Liver (tissue), 9 donors: Measurements from ENCODE around the gene TOX2. TPM values are rescaled to one million over a fixed set of nuclear protein-coding genes. Genes with fewer than 3 reads are reported as not detected.

ENCODE experiments used
- DNase-seq: peaks from one replicate; pipeline ENCODE4 v3.0.0-alpha.2; 2017; ENCODE audit warnings: low spot score
- H3K27ac ChIP-seq, 2 donors: one replicate each; pipeline ENCODE4 v1.7.0; 2013; ENCODE audit warnings: inconsistent platforms in 2 of 2, low read length in 2 of 2, control low read depth in 1 of 2, low read depth in 1 of 2, mild to moderate bottlenecking in 1 of 2
- H3K27me3 ChIP-seq, 4 donors: one replicate each; pipeline versions ENCODE4 v1.6.1 to v1.7.0; 2013; ENCODE audit warnings: low read length in 3 of 4, inconsistent platforms in 1 of 4, mild to moderate bottlenecking in 1 of 4, moderate library complexity in 1 of 4; ENCODE audit not compliant: control insufficient read depth in 4 of 4, insufficient read depth in 4 of 4
- H3K36me3 ChIP-seq, 4 donors: one replicate each; pipeline versions ENCODE4 v1.6.1 to v1.7.0; 2013; ENCODE audit warnings: low read length in 3 of 4, mild to moderate bottlenecking in 3 of 4, low read depth in 1 of 4, moderate library complexity in 1 of 4; ENCODE audit not compliant: control insufficient read depth in 4 of 4, insufficient read depth in 3 of 4
- H3K4me1 ChIP-seq, 4 donors: one replicate each; pipeline versions ENCODE4 v1.6.1 to v1.7.0; 2013; ENCODE audit warnings: low read length in 3 of 4, mild to moderate bottlenecking in 3 of 4, moderate library complexity in 1 of 4; ENCODE audit not compliant: control insufficient read depth in 4 of 4, insufficient read depth in 4 of 4
- H3K4me3 ChIP-seq, 3 donors: one replicate each; pipeline versions ENCODE4 v1.6.1 to v1.7.0; 2013; ENCODE audit warnings: low read length in 3 of 3, control low read depth in 1 of 3, low read depth in 1 of 3, mild to moderate bottlenecking in 1 of 3
- H3K9ac ChIP-seq, 2 donors: one replicate each; pipeline ENCODE4 v1.7.0; 2013; ENCODE audit warnings: low read length in 2 of 2, mild to moderate bottlenecking in 2 of 2, moderate library complexity in 2 of 2, control low read depth in 1 of 2, low read depth in 1 of 2
- H3K9me3 ChIP-seq, 4 donors: one replicate each; pipeline versions ENCODE4 v1.6.1 to v1.7.0; 2013; ENCODE audit warnings: low read length in 3 of 4; ENCODE audit not compliant: control insufficient read depth in 4 of 4
- ATF3 ChIP-seq: IDR thresholded peaks from 2 replicates; pipeline ENCODE4 v1.6.1; 2016; ENCODE audit warnings: antibody characterized with exemption
- EGR1 ChIP-seq, 2 donors: IDR thresholded peaks; 2 replicates each; pipeline ENCODE4 v1.6.1; 2016 to 2018; ENCODE audit warnings: antibody characterized with exemption in 2 of 2, low read depth in 2 of 2
- FOXA1 ChIP-seq: IDR thresholded peaks from 2 replicates; pipeline ENCODE4 v1.6.1; 2016; ENCODE audit warnings: antibody characterized with exemption
- FOXA2 ChIP-seq: IDR thresholded peaks from 2 replicates; pipeline ENCODE4 v1.6.1; 2016; ENCODE audit warnings: antibody characterized with exemption
- GABPA ChIP-seq, 2 donors: IDR thresholded peaks in 1 of 2; conservative IDR thresholded peaks in 1 of 2; 2 replicates each; pipeline ENCODE4 v1.6.1; 2016; ENCODE audit warnings: antibody characterized with exemption in 2 of 2, mild to moderate bottlenecking in 1 of 2, moderate library complexity in 1 of 2
- HNF4A ChIP-seq, 2 donors: conservative IDR thresholded peaks; 2 replicates each; pipeline ENCODE4 v1.6.1; 2016; ENCODE audit warnings: antibody characterized with exemption in 2 of 2, mild to moderate bottlenecking in 2 of 2
- HNF4G ChIP-seq: IDR thresholded peaks from 2 replicates; pipeline ENCODE4 v1.6.1; 2016; ENCODE audit warnings: antibody characterized with exemption
- JUND ChIP-seq, 2 donors: IDR thresholded peaks; 2 replicates each; pipeline ENCODE4 v1.6.1; 2016; ENCODE audit warnings: antibody characterized with exemption in 2 of 2
- MAX ChIP-seq: IDR thresholded peaks from 2 replicates; pipeline ENCODE4 v1.6.1; 2016; ENCODE audit warnings: antibody characterized with exemption
- NR2F2 ChIP-seq: IDR thresholded peaks from 2 replicates; pipeline ENCODE4 v1.6.1; 2016; ENCODE audit warnings: antibody characterized with exemption
- RAD21 ChIP-seq, 2 donors: IDR thresholded peaks; 2 replicates each; pipeline ENCODE4 v1.6.1; 2016; ENCODE audit warnings: antibody characterized with exemption in 2 of 2, mild to moderate bottlenecking in 2 of 2
- RXRA ChIP-seq, 2 donors: IDR thresholded peaks; 2 replicates each; pipeline ENCODE4 v1.6.1; 2017 to 2018; ENCODE audit warnings: antibody characterized with exemption in 2 of 2, mild to moderate bottlenecking in 1 of 2
- YY1 ChIP-seq: IDR thresholded peaks from 2 replicates; pipeline ENCODE4 v1.6.1; 2016; ENCODE audit warnings: antibody characterized with exemption, mild to moderate bottlenecking
- ZBTB33 ChIP-seq: IDR thresholded peaks from 2 replicates; pipeline ENCODE4 v1.6.1; 2016; ENCODE audit warnings: antibody characterized with exemption
- WGBS: extraction: QIAGEN DNeasy Blood & Tissue Kit; methylation state at CpG from one replicate; pipeline ENCODE4 v1.1.7; 2013; 5-methylcytosine and 5-hydroxymethylcytosine counted together
- polyA plus RNA-seq, 2 donors: library from polyadenylated mRNA; stranded (reverse) in 1 of 2; unstranded in 1 of 2; fragments of 200-250 nt in 1 of 2; fragments of >200 nt in 1 of 2; fragmentation: Nextera tagmentation in 1 of 2; extraction: Ambion mirVana in 1 of 2; gene quantifications; one replicate each; pipeline versions ENCODE4 v1.2.1 to v1.2.3, GENCODE V29; 2013 to 2015
- total RNA-seq, 2 donors: library from RNA; depleted of rRNA; stranded (reverse); fragments of >200 nt; gene quantifications; one replicate each; pipeline ENCODE4 v1.2.3, GENCODE V29; 2014
- TF ChIP-seq, protein P1 (sequence below): fragments of 150-350 bp; IDR thresholded peaks from 2 replicates; pipeline ENCODE4 v1.5.1; 2017; ENCODE audit warnings: improper control_type of control experiment, low read depth, low read length; ENCODE audit not compliant: missing input control
- TF ChIP-seq, protein P2 (sequence below): IDR thresholded peaks from 2 replicates; pipeline ENCODE4 v1.6.1; 2016; ENCODE audit warnings: antibody characterized with exemption, mild to moderate bottlenecking
- donor health status: healthy.
- donor health status: healthy.
- donor health status: healthy.
- donor health status: healthy.
- donor health status: healthy.

Gene TOX2
- total and polyA plus RNA-seq, 4 donors = 0.33 to 2.7 (median 1.4) TPM

DNA sequence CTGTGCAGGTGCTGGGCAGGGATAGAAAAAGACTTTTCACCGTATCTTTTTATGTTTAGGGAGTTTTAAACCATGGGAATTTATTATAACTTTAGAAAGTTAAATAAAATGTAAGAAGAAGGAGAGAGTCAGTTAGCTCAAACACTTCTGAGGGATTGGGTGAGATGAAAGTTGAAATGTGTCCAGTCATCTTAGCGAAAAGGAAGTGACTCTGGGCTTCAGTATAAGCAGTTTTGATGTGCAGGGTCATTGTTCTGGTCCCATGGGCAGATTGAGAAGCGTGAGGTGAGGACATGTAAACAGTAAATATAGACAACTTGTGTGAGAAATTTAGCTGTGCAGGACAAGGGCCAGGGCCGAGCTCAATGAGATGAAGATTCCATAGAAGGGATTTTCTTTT, 66.9 kb downstream of the TOX2 start (continued):
- no peak for TF ChIP-seq ATF3
- TF ChIP-seq RAD21 (IDR thresholded peaks at IDR 0.05) = no peak
- TF ChIP-seq NR2F2 = no peak
- no peak for TF ChIP-seq HNF4G
- no peak for TF ChIP-seq FOXA1
- TF ChIP-seq GABPA (IDR thresholded peaks at IDR 0.05 in 1 of 2, conservative IDR thresholded peaks at IDR 0.05 in 1 of 2) = no peak

DNA sequence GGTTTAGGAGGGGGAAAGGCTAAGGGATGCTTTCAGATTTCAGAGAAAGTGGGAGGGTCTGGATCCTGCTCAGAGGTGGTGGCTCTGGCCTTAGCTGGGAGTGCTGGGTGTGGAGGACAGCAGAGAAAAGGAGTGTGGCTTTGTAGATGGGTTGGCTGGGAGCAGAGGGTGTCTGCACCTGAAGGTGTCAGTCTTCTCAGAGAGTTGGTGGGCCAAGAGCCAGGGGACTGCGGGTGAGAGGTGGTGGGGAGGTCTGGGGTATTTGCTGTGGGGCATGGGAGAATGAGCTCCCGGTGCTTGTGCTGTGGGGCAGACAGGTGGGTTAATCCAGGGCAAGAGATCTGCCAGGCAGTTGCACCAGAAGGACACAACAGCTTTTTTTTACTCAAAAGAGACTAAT, 67.4 kb downstream of the TOX2 start:
- no peak for DNase-seq
- TF ChIP-seq, protein P1, sequence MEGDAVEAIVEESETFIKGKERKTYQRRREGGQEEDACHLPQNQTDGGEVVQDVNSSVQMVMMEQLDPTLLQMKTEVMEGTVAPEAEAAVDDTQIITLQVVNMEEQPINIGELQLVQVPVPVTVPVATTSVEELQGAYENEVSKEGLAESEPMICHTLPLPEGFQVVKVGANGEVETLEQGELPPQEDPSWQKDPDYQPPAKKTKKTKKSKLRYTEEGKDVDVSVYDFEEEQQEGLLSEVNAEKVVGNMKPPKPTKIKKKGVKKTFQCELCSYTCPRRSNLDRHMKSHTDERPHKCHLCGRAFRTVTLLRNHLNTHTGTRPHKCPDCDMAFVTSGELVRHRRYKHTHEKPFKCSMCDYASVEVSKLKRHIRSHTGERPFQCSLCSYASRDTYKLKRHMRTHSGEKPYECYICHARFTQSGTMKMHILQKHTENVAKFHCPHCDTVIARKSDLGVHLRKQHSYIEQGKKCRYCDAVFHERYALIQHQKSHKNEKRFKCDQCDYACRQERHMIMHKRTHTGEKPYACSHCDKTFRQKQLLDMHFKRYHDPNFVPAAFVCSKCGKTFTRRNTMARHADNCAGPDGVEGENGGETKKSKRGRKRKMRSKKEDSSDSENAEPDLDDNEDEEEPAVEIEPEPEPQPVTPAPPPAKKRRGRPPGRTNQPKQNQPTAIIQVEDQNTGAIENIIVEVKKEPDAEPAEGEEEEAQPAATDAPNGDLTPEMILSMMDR = no peak
- no peak for TF ChIP-seq MAX
- TF ChIP-seq FOXA1 = no peak
- TF ChIP-seq ZBTB33 = no peak
- TF ChIP-seq RAD21 (IDR thresholded peaks at IDR 0.05) = no peak
- TF ChIP-seq EGR1 (IDR thresholded peaks at IDR 0.05; ENCODE audit: low read depth in 2 of 2) = no peak
- no peak for TF ChIP-seq YY1
- TF ChIP-seq RXRA (IDR thresholded peaks at IDR 0.05) = no peak
- no peak for TF ChIP-seq GABPA (IDR thresholded peaks at IDR 0.05 in 1 of 2, conservative IDR thresholded peaks at IDR 0.05 in 1 of 2)
- no peak for TF ChIP-seq FOXA2
- 94% methylated on average over 2 of the region's 2 CpGs for WGBS
- no peaks in the 10 kb centered on the region for H3K27me3 ChIP-seq
- no peak overlapping the region for H3K4me3 ChIP-seq
- H3K36me3 ChIP-seq = no peaks in the 10 kb centered on the region
- no peaks in the 10 kb centered on the region for H3K4me1 ChIP-seq
- H3K27ac ChIP-seq = no peak overlapping the region
- H3K9me3 ChIP-seq = no peaks in the 10 kb centered on the region
- no peak overlapping the region for H3K9ac ChIP-seq

DNA sequence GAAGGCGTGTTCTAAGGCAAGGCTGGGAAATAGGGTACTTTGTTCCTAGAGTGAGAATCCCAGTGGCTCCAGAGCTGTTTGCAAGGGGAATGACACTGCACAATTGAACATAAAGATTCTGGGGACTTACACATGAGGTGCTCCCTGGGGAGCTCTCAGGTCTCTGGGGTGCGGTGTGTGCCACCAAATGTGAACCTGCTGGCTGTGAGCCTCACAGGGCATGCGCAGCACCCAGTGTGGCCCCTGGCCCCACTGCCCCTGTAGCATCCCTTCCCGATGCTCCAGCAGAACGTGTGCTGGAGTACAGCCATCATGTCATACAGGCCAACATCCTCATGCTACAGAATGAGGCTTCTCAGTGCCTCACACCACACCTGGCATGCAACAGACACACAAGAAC, 68.2 kb downstream of the TOX2 start:
- Histone ChIP-seq H3K27ac (no peak overlapping the region), H3K4me1 (no peaks in the 10 kb centered on the region), H3K9ac (no peak overlapping the region), H3K9me3 (no peaks in the 10 kb centered on the region), H3K4me3 (no peak overlapping the region), H3K27me3 (no peaks in the 10 kb centered on the region), H3K36me3 (no peaks in the 10 kb centered on the region)
- no peak for DNase-seq
- 96% methylated on average over 5 of the region's 5 CpGs for WGBS
- no peak for TF ChIP-seq MAX
- no peak for TF ChIP-seq ZBTB33
- TF ChIP-seq FOXA2 = no peak
- no peak for TF ChIP-seq JUND (IDR thresholded peaks at IDR 0.05)
- no peak for TF ChIP-seq RXRA (IDR thresholded peaks at IDR 0.05)
- TF ChIP-seq, protein P2, sequence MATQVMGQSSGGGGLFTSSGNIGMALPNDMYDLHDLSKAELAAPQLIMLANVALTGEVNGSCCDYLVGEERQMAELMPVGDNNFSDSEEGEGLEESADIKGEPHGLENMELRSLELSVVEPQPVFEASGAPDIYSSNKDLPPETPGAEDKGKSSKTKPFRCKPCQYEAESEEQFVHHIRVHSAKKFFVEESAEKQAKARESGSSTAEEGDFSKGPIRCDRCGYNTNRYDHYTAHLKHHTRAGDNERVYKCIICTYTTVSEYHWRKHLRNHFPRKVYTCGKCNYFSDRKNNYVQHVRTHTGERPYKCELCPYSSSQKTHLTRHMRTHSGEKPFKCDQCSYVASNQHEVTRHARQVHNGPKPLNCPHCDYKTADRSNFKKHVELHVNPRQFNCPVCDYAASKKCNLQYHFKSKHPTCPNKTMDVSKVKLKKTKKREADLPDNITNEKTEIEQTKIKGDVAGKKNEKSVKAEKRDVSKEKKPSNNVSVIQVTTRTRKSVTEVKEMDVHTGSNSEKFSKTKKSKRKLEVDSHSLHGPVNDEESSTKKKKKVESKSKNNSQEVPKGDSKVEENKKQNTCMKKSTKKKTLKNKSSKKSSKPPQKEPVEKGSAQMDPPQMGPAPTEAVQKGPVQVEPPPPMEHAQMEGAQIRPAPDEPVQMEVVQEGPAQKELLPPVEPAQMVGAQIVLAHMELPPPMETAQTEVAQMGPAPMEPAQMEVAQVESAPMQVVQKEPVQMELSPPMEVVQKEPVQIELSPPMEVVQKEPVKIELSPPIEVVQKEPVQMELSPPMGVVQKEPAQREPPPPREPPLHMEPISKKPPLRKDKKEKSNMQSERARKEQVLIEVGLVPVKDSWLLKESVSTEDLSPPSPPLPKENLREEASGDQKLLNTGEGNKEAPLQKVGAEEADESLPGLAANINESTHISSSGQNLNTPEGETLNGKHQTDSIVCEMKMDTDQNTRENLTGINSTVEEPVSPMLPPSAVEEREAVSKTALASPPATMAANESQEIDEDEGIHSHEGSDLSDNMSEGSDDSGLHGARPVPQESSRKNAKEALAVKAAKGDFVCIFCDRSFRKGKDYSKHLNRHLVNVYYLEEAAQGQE = no peak
- TF ChIP-seq HNF4A (conservative IDR thresholded peaks at IDR 0.05) = no peak
- no peak for TF ChIP-seq EGR1 (IDR thresholded peaks at IDR 0.05; ENCODE audit: low read depth in 2 of 2)
- TF ChIP-seq, protein P1 = no peak
- no peak for TF ChIP-seq ATF3
- no peak for TF ChIP-seq RAD21 (IDR thresholded peaks at IDR 0.05)
